RWPE1 (cell line): Measurements from ENCODE around the gene ADCY5.

Experiments
- CTCF ChIA-PET: fragments of 350-600 bp; sonication (Branson Sonifier 250); formaldehyde crosslinking; extraction: SDS; loops from one replicate; lab custom pipeline; 2021; lab: Yijun Ruan, JAX
- POLR2A ChIA-PET: fragments of 400-600 bp; formaldehyde crosslinking; extraction: SDS; loops from one replicate; lab custom pipeline; 2020; ENCODE audit warnings: antibody characterized with exemption; ENCODE audit not compliant: low non-redundant PET; lab: Yijun Ruan, JAX
- DNase-seq: peaks from one replicate; pipeline ENCODE4 v3.0.0; 2012; ENCODE audit warnings: low spot score
- H3K27ac ChIP-seq: fragments of 450-650 bp; 2 replicates; pipeline ENCODE4 v1.5.1; 2017
- TF ChIP-seq, protein P1 (sequence below): fragments of 450-650 bp; conservative IDR thresholded peaks from 2 replicates; pipeline ENCODE4 v1.5.1; 2017; ENCODE audit warnings: low read depth, mild to moderate bottlenecking

Gene ADCY5

DNA sequence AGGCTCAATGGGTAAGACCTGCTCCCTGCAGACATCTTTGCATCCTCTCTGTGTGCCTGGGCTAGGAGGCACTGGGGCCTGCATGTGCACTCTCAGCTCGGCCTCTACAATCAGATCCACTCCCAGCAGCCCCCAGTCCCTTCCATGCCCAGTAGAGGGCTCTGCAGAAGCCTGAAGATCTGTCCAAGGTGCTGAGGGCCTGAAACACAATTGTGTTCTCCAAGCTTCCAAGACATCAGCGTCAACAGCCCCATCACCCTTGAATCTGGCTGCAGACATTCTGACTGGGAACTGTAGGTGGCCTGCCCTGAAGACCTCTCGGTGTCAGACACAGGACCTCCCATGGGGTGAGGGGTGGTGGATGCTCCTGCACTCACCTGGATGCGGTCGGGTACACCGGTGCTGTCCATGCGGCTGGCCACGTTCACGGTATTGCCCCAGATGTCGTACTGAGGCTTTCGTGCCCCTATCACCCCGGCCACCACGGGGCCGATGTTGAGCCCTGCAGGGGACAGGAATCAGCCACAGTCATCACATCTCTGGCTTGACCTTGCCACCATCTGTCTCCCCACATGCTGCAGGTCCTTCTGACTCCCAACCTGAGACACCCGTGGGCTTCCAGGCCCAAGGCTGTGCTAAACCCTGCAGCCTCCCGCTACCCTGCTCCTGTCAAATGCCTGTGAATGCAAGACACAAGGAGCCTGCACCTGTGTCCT is 162.4 kb downstream of the ADCY5 start:
- peak; percentile 69 for DNase-seq
- CTCF ChIA-PET = interaction anchor here (0.5 to 2.2 kb wide), 7 partner anchors 10 to 1524 kb away, joined by 3 to 14 read pairs (median 3); no protein-coding TSS in a partner anchor
- TF ChIP-seq, protein P1, sequence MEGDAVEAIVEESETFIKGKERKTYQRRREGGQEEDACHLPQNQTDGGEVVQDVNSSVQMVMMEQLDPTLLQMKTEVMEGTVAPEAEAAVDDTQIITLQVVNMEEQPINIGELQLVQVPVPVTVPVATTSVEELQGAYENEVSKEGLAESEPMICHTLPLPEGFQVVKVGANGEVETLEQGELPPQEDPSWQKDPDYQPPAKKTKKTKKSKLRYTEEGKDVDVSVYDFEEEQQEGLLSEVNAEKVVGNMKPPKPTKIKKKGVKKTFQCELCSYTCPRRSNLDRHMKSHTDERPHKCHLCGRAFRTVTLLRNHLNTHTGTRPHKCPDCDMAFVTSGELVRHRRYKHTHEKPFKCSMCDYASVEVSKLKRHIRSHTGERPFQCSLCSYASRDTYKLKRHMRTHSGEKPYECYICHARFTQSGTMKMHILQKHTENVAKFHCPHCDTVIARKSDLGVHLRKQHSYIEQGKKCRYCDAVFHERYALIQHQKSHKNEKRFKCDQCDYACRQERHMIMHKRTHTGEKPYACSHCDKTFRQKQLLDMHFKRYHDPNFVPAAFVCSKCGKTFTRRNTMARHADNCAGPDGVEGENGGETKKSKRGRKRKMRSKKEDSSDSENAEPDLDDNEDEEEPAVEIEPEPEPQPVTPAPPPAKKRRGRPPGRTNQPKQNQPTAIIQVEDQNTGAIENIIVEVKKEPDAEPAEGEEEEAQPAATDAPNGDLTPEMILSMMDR = peak; percentile 58
- H3K27ac ChIP-seq = no peak overlapping the region
- POLR2A ChIA-PET = no interaction called here

DNA sequence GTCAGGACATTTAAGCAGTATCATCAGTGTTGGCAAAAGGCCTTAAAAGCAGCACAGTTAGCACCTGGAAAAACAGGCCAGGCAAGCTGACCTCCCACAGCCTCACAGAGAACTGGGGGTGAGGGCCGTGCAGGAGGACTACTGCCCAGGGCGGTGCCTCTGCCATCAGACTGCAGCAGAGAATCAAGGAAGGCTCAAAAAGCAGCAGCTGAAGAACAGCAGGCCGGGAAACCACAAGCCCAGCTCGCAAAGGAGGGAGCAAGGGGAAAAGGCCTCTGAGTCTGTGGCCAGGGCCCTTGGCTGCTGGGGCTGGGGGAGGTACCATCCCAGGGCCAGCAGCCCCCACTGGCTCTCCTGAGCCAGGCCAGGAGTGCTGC is 163.0 kb downstream of the ADCY5 start:
- ChIA-PET POLR2A (no interaction called here), CTCF (interaction anchor here (0.6 to 2.2 kb wide), 8 partner anchors 9 to 1523 kb away, joined by 3 to 14 read pairs (median 4); no protein-coding TSS in a partner anchor)
- H3K27ac ChIP-seq = no peak overlapping the region
- DNase-seq = no peak
- TF ChIP-seq, protein P1 = no peak

DNA sequence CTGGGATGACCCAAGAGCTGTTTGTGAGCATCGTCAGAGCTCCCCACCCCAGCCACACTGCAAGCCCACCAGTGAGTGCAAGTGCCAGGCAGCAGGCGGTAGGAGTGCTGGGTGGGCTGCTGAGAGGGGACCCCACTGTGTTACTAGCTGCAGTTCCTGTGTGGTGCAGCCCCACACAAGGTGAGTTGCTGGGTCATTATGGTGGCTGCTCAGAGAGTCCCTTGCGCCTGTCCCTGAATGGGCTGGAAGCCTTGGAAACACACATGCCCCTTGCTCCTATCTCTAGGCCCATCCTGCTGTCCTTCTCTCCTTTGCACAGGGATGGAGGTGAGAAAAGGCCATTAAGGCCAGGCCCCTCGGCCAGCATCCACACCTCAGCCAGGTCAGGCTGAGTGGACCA is 163.4 kb downstream of the ADCY5 start:
- no peak for DNase-seq
- H3K27ac ChIP-seq = no peak overlapping the region
- ChIA-PET POLR2A (no interaction called here), CTCF (interaction anchor here (0.6 to 2.2 kb wide), 5 partner anchors 20 to 1523 kb away, joined by 3 to 14 read pairs (median 3); no protein-coding TSS in a partner anchor)
- TF ChIP-seq, protein P1 = no peak

DNA sequence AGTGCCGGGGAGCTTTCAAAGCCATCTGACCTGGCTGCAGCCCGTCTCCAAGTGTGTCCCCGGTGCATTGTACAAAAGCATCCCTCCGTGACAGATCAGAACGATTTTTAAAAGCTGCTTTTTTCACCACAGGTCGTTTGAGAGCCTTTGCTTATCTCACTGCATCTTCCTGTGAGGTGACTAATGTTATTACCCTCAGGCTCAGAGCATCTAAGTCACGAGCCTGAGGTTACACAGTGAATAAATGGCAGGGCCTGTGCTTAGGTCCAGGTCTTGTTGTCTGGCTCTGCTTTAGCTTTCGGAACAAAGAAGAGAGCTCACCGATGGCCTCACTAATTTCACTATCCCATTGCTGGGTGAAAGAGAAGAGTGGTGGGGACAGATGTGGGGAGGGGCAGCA is 163.8 kb downstream of the ADCY5 start:
- POLR2A ChIA-PET = no interaction called here
- TF ChIP-seq, protein P1 = no peak
- DNase-seq = no peak
- H3K27ac ChIP-seq = no peak overlapping the region
- CTCF ChIA-PET = interaction anchor here (0.6 to 2.2 kb wide), 4 partner anchors 12 to 35 kb away, joined by 3 to 14 read pairs (median 5); no protein-coding TSS in a partner anchor

DNA sequence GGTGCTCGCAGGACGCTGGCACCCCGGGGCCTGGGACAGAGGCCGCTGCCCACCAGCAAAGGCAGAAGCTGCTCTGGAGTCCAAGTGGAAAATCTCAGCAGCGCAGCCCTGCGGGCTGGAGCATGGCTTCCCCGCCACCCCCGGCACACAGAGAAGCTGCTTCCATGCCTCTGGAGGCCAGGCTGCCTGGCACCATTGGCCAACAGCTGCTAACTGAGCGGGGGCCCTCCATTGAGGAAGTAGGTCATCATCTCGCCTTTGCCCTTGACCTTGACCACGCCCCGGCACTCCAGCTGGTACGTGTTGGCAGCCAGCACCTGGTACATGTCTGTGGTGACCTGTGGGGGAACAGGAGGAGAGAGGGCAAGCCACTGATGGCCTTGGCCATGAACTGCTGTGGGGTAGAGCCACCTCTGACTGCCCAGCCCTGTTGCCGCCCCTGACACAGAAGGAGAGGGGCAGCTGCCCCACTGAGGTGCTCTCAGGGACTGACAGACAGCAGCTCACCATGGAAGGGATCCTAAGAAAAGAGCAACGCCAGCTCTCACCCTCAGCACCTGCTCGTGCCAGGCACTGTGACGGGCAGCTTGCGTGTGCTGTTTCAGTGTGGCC is 164.4 kb downstream of the ADCY5 start:
- POLR2A ChIA-PET = no interaction called here
- TF ChIP-seq, protein P1 = no peak
- CTCF ChIA-PET = interaction anchor here (0.6 to 2.2 kb wide), 2 partner anchors 12 to 21 kb away, joined by 3 to 14 read pairs; no protein-coding TSS in a partner anchor
- no peak for DNase-seq
- no peak overlapping the region for H3K27ac ChIP-seq

DNA sequence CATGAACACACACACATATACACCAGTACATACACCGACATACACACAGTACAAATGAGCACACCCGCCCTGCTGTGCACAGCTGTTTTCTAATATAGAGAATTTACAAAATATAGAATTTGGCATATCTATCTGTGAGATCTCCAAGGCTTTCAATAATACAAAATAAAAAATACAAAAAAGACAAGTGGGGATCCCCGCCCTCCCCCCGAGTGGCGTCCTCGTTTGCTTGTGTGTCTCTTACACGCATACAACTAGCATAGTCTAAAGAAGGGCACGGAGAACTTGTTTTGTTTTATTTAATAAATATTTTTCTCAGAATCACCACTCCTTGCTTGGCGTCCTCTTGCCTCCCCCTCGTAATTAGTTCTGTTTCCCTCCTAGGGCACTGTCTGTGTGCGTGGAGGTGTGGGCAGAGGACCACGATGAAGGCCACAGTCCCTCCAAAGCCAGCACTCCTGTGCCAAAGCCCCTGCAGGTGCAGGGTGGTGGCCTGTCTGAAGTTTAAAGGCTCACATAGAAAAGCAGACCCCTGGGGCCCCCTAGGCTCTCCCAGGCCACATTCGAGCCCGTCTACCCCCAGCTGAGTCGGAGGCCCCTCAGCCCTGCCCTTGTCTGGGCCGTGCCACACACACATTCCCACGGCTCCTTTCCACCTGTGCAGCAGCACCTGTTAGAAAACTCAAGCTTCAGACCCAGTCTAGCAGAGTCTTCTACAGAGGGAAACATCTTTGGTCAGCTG is 165.1 kb downstream of the ADCY5 start:
- ChIA-PET CTCF (no interaction called here), POLR2A (interaction anchor here (0.6 kb wide), 1 partner anchor 524 kb away, joined by 4 read pairs; no protein-coding TSS in a partner anchor)
- no peak for DNase-seq
- H3K27ac ChIP-seq = no peak overlapping the region
- TF ChIP-seq, protein P1 = no peak
